HG02938 (cell line): ENCODE results near the gene EDNRA.
A peak's percentile ranks its signal among the peaks of the same experiment; 100 is the strongest.

Experiments used
- ATAC-seq: cut with Tn5 transposase; IDR thresholded peaks from one replicate; pipeline ENCODE4 v1.9.1; 2021; ENCODE audit warnings: mild to moderate bottlenecking, moderate library complexity; ENCODE audit not compliant: unreplicated experiment

The EDNRA gene

GRCh38 chr4:147535124-147535523 lies 54.2 kb downstream of the EDNRA start:
- no peak for ATAC-seq

GRCh38 chr4:147538711-147539110 lies 57.8 kb downstream of the EDNRA start:
- ATAC-seq = no peak

- no peak for ATAC-seq
These were observed 59.1 kb downstream of the EDNRA start for GRCh38 chr4:147539959-147540358.

- no peak for ATAC-seq
These were observed 61.5 kb downstream of the EDNRA start for GRCh38 chr4:147542229-147542990.

- no peak for ATAC-seq
These were observed 62.1 kb downstream of the EDNRA start for GRCh38 chr4:147543034-147543433.

GRCh38 chr4:147546349-147546748 lies 65.5 kb downstream of the EDNRA start:
- no peak for ATAC-seq

- no peak for ATAC-seq
These were observed 66.6 kb downstream of the EDNRA start for GRCh38 chr4:147547314-147548056.

- no peak for ATAC-seq
These were observed 67.4 kb downstream of the EDNRA start for GRCh38 chr4:147548256-147548655.

GRCh38 chr4:147550626-147551246 lies 69.8 kb downstream of the EDNRA start:
- peak; percentile 67 for ATAC-seq

- no peak for ATAC-seq
These were observed 79.7 kb downstream of the EDNRA start for GRCh38 chr4:147560625-147561024.

- no peak for ATAC-seq
These were observed 85.9 kb downstream of the EDNRA start for GRCh38 chr4:147566762-147567161.

GRCh38 chr4:147567276-147567675 lies 86.4 kb downstream of the EDNRA start:
- no peak for ATAC-seq

- ATAC-seq = no peak
These were observed 89.7 kb downstream of the EDNRA start for GRCh38 chr4:147570616-147571015.

GRCh38 chr4:147571036-147571770 lies 90.3 kb downstream of the EDNRA start:
- ATAC-seq = no peak

GRCh38 chr4:147576084-147576483 lies 95.2 kb downstream of the EDNRA start:
- ATAC-seq = no peak

GRCh38 chr4:147578051-147578476 lies 97.2 kb downstream of the EDNRA start:
- ATAC-seq = no peak

GRCh38 chr4:147578593-147578992 lies 97.7 kb downstream of the EDNRA start:
- no peak for ATAC-seq

GRCh38 chr4:147580396-147580795 lies 99.5 kb downstream of the EDNRA start:
- no peak for ATAC-seq

GRCh38 chr4:147581606-147582350 lies 100.9 kb downstream of the EDNRA start:
- ATAC-seq = no peak

GRCh38 chr4:147582386-147583060 lies 101.6 kb downstream of the EDNRA start:
- no peak for ATAC-seq
